Stimulated activated CD8-positive, alpha-beta memory T cell treated with anti-CD3 and anti-CD28 coated beads, Interleukin-2, amount 100 ng/mL, for 1 hour (primary cell): ENCODE results near the gene PRMT1.

Experiments
- DNase-seq, 2 donors: peaks; one replicate each; pipeline ENCODE4 v3.0.0-alpha.2; 2020; ENCODE audit warnings: low read depth in 2 of 2

The PRMT1 gene

GRCh38 chr19:49688531-49689132 lies 11.6 kb downstream of the PRMT1 start:
- DNase-seq, result no peak

- DNase-seq, result no peak
These were observed 12.3 kb downstream of the PRMT1 start, which contains the start of gene ADM5 for GRCh38 chr19:49689133-49690078. Gene ADM5 (plus strand): TSS chr19:49689594. CDS start chr19:49689838, 244 bp downstream.

DNA sequence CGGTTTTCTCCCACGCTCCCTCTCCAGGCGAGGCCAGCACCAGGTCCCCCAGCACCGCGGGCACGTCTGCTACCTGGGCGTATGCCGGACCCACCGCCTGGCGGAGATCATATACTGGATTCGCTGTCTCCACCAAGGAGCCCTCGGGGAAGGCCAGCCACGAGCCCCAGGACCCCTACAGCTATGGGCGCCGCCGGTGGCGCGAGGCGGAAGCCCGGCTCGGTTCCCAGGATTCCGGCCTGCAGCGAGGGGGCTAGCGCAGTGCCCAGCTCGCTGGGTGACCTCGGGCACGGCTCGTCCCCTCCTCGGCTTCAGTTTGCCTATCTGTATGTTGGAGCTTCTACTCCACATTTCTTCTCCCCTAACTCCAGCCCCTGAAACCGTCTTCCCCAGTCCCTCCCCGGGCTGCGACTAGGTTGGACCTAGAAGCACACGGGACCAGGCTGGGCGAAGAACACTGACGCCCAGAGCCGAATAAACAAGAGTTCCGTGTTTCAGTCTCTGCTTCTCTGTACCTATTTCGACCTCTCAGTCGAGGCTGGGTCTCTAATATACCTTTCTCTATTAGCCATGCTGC lies 13.1 kb downstream of the PRMT1 start:
- no peak for DNase-seq

DNA sequence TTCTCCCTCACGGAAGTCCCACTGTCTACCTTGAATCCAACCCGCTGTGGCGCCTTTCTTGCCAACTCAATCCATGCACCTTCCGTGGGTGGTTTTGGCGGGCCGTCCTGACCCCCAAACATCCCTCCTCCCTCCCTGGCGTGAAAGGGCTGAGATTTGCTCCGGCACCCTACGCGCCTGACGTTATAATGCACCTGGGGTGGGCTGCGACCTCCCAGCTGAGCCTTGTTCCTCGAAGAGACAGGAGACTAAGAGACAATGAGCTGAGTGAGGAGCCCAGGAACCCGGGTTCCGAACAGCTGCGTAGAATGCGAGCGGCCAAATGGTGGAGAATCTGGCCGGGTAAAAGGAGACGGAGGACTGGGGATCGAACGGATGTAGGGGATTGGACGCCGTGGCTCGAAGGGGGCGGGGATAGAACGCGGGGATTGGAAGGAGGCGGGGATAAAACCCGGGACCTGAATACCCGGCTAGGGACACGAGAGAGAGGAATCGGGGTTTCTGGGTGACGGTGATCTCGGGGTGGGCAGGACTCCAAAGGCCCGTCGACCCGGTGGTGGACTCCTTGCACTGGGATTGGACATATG lies 13.7 kb downstream of the PRMT1 start, which contains the start of gene CPT1C:
Gene CPT1C (plus strand): TSS at position 461 of the 587 bp plus-strand sequence. CDS start 1,137 bp downstream, outside the sequence.
- peak in 1 of 2 donors; percentile 30 for DNase-seq

DNA sequence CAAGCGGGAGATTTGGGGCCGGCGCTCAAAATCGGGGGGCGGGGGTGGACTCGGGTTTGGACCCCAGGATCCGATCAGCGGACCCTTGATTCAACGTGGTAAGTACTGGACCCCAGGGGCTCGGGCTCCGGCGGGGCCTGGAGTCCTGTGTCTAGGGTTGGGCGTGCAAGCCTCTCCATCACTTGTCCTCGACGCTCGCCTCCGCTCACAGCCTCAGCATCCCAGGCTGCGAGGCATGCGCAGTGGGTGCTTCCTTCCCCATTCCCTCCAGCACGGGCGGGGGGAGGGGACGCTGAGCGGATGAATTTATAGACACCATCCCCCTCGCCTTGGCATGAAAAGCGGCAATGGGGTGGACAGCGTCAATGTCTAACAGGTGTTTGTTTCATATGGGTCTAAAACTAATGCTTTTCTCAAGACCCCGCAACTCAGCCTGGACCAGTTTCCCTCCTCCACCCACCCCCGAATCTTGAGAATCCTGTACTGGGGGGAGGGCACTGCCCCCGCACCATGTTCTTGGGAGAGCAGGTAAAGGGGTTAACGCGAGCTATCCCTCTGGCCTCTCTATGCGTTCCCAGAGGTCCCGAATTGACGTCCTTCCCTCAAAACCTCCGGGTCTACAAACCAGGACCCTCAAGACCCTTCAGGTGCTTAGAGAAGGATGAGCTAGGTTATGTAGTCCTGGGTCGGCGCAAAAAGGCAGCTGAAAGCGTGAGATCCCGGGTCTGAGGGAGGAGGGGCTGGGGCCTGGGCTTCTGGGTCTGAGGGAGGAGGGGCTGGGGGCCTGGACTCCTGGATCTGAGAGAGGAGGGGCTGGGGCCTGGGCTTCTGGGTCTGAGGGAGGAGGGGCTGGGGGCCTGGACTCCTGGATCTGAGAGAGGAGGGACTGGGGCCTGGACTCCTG lies 14.4 kb downstream of the PRMT1 start:
- DNase-seq, result no peak

DNA sequence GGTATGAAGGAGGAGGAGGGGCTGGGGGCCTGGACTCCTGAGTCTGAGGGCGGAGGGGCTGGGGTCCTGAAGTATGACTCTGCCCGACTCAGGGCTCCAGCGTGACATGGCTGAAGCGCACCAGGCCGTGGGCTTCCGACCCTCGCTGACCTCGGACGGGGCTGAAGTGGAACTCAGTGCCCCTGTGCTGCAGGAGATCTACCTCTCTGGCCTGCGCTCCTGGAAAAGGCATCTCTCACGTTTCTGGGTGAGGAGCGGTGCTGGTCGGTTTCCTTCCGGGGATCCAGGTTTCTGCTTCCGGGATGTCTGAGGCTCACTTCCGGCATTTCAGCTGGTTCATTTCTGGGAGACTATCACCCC lies 15.1 kb downstream of the PRMT1 start:
- DNase-seq, result no peak

DNA sequence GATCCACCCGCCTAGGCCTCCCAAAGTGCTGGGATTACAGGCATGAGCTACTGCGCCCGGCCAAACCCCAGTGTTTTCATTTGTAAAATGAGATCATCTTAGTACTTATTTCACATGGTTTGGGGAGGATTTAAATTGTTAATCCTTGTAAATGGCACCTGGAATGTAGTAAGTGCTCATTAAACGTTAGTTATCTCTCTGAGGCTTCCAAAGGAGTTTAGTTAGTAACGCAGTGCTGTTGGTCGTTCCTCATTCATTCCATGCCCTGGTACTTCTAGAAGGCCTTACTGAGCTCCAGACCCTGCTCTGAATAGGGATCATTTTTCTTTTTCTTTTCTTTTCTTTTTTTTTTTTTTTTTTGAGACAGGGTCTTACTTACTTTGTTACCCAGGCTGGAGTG lies 19.0 kb downstream of the PRMT1 start:
- no peak for DNase-seq

GRCh38 chr19:49696865-49697264 lies 19.8 kb downstream of the PRMT1 start:
- no peak for DNase-seq

- DNase-seq, result no peak
These were observed 22.3 kb downstream of the PRMT1 start for GRCh38 chr19:49699364-49699763.

GRCh38 chr19:49700563-49700962 lies 23.5 kb downstream of the PRMT1 start:
- DNase-seq, result no peak

- DNase-seq, result no peak
These were observed 24.3 kb downstream of the PRMT1 start for GRCh38 chr19:49701271-49701786.

DNA sequence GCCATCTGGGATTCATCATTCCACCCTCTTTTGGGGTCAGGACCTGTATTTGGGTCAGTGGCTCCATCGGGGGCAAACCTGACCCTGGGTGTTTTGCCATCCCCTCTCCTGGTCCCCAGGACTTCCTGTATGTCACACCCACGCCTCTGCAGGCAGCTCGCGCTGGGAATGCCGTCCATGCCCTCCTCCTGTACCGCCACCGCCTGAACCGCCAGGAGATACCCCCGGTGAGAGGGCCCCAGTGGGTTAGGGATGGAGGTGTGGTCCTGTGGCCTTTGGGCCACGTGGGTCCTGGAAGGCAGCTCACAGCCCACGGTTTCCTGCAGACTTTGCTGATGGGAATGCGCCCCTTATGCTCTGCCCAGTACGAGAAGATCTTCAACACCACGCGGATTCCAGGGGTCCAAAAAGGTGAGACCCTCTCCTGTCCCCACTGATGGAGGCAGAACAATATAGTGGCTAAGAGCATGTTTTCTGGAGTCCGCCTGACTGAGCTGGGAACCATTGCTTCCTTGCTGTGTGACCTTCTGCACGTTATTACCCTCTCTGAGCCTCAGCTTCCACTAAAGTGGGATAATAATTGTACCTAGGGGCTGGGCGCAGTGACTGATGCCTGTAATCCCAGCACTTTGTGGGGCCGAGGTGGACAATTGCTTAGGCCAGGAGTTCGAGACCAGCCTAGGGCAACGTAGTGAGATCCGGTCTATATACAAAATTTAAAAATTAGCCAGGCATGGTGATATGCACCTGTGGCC lies 28.0 kb downstream of the PRMT1 start:
- DNase-seq, result no peak

DNA sequence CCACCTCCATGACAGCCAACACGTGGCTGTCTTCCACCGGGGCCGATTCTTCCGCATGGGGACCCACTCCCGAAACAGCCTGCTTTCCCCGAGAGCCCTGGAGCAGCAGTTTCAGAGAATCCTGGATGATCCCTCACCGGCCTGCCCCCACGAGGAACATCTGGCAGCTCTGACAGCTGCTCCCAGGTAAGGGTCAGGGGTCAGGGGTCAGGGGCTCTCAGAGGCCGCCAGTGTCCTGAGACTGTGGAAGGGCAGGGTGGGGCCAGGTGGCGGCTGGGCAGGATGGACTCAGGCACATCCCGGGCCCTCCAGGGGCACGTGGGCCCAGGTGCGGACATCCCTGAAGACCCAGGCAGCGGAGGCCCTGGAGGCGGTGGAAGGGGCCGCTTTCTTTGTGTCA lies 28.8 kb downstream of the PRMT1 start:
- DNase-seq, result no peak

- no peak for DNase-seq
These were observed 33.4 kb downstream of the PRMT1 start for GRCh38 chr19:49710372-49710951.

GRCh38 chr19:49712397-49712859 lies 35.4 kb downstream of the PRMT1 start:
- DNase-seq, result no peak

DNA sequence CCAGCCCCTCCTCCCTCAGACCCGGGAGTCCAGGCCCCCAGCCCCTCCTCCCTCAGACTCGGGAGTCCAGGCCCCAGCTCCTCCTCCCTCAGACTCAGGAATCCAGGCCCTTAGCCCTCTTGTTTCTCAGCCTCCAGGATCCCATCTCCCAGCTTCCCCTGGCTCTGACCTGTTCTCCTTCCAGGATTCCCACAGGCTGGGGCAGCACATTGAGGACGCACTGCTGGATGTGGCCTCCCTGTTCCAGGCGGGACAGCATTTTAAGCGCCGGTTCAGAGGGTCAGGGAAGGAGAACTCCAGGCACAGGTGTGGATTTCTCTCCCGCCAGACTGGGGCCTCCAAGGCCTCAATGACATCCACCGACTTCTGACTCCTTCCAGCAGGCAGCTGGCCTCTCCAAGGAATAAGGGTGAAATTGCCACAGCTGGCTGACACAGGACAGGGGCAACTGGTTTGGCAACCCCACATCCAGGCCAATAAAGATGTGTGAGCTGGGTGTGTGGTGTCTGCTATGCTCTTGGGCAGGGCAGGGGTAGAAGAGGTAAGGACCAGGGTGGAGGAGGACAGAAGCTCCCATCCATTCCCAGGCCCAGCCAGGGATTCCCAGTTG lies 36.3 kb downstream of the PRMT1 start:
- DNase-seq, result no peak

DNA sequence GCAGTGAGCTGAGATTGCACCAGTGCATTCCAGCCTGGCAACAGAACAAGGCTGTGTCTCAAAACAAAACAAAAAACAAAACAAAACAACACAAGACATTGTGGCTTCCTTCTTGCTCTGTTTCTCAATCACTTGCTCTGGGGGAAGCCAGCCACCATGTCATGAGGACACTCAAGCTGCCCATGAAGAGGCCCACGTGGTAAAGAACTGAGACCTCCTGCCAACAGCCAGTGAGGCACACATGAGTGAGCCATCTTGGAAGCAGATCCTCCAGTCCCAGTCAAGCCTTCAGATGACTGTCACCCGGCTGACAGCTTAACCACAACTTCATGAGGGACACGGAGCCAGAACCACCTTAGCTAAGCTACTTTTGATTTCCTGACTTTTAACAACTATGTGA lies 39.1 kb downstream of the PRMT1 start:
- no peak for DNase-seq

DNA sequence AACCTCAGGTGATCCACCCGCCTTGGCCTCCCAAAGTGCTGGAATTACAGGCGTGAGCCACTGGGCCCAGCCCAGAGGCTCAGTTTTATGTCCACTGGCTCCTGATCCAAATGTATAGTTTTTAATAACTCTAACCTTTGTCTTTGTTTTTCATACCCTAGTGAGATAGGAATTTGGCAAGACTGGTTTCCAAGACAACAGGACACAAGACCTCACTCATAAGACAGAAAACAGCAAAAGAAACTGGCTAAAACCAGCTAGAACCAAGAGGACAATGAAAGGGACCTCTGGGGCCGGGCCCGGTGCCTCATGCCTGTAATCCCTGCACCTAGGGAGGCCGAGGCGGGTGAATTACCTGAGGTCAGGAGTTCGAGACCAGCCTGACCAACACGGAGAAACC lies 41.4 kb downstream of the PRMT1 start:
- DNase-seq, result no peak

GRCh38 chr19:49718991-49719390 lies 41.9 kb downstream of the PRMT1 start:
- no peak for DNase-seq
